Measurements from ENCODE around the gene GKN2. TPM values are rescaled to one million over a fixed set of nuclear protein-coding genes. Genes with fewer than 3 reads are reported as not detected.

Gene GKN2, protein sequence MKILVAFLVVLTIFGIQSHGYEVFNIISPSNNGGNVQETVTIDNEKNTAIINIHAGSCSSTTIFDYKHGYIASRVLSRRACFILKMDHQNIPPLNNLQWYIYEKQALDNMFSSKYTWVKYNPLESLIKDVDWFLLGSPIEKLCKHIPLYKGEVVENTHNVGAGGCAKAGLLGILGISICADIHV
- total RNA-seq (2014; rRNA removed; shearing (Covaris generic)), result not detected in 2 replicates

DNA sequence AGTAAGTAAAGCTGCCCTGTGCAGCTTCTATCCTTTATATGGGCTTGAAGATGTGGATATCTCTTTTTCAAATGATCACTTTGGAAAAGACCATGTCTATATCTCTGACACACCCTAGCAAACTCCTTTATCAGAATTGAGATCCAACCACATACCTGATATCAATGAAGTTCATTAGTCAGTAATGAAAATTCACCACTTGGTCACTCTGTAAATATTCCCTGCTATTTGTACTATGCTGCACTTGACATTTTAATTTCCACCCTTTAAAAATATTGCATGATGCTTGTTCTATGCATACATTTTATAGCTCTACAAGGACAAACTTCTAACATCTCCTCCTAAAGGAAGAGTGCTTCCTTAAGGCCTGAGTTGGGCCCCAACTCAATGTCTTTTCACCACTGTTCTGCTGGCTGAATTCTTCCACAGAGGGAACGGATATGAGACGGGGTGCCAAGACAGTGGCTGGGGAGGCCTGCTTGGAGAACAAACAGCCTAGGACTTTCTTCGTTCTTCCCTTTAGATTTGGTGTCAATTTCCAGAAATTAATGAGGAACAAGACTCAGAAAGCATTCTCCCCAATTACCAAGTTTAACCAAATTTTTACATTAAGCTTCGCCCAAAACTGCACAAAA lies at the start of gene GKN2:
Gene GKN2, minus strand, starts transcription at position 7 of the 635 bp plus-strand sequence. CDS start 32 bp downstream, outside the sequence.
- DNase-seq (ENCODE audit: low spot score), result no peak

GRCh38 chr2:69001879-69002278 lies 49.2 kb upstream of the GKN2 start:
- no peak for DNase-seq (ENCODE audit: low spot score)

DNA sequence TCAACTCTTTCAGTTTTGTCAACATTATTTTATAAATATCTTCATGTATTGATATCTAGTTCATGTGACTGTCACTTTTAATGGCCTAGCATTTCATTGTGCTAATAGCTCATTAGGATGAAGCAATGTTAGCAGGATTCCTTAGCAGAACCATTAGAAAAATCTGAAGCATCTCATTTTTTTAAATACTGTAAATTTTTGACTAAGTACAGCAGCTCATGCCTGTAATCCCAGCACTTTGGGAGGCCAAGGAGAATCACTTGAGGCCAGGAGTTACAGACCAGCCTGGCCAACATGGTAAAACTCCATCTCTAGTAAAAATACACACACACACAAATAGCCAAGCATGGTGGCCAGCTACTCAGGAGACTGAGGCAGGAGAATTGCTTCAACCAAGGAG lies 44.7 kb upstream of the GKN2 start:
- no peak for DNase-seq (ENCODE audit: low spot score)

- no peak for DNase-seq (ENCODE audit: low spot score)
Observed at GRCh38 chr2:68995916-68996315, 43.2 kb upstream of the GKN2 start.

- no peak for DNase-seq (ENCODE audit: low spot score)
Observed at GRCh38 chr2:68994864-68995263, 42.2 kb upstream of the GKN2 start.

- no peak for DNase-seq (ENCODE audit: low spot score)
Observed at GRCh38 chr2:68993660-68994059, 41.0 kb upstream of the GKN2 start.

DNA sequence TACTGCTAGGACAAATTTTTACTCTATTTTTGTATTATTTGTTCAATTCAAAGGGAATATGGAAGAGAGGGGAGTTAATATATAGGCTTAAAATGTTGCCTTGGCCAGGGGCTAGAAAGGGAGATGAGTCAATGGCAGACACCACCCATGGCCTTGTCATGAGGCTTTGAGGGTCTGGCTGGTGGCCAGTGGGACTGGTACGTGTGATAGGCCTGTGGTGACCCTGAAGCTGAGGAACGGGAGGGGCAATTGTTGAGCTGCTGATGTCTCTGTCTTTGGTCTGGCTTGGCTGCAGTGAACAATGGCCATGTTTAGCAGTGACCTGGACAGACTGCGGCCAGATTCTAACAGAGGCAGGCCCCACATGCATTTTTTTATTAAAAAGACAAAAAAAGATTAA lies 40.2 kb upstream of the GKN2 start:
- no peak for DNase-seq (ENCODE audit: low spot score)

GRCh38 chr2:68992341-68992740 lies 39.6 kb upstream of the GKN2 start:
- no peak for DNase-seq (ENCODE audit: low spot score)

DNA sequence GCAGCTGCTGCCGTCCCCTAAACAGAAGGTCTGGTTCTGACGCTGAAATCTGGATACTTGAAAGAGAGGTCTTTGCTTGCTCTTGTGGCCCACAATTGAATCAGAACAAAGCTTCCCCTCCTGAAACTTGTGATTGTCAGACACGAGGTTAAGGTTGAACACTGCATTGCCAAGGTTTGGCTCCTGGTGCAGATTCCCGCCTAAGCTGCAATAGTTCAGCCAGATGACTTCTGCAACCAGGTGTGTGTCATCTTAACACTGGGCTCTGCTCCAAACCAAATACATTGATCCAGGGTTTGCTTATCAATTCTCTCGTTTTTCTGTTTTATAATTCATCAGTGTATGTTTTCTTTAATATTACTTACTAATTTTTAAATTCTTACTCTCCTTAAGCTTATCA lies 36.3 kb upstream of the GKN2 start:
- no peak for DNase-seq (ENCODE audit: low spot score)

DNA sequence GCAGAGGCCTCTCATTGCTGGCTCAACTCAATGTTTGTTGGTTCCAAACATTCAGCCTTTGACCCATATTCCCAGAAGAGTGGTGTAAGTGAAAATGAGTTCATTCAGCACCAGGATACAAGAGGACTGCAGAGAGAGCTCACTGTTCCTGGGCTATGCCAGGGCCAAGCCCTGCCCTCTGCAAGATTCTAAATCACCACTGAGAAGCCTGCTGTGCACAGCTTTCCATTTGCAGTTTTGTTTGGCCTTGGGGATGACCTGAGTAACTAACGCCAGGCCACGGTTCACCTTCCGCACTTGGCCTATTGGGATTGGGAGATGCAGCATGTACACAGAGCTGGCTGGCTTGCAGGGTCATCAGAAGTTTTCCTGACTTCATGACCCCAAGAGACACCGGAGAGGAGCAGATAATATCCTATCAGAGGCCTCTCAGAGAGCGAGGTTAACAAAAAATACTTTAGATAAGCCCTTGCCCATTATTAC lies 34.4 kb upstream of the GKN2 start:
- DNase-seq (ENCODE audit: low spot score), result no peak

DNA sequence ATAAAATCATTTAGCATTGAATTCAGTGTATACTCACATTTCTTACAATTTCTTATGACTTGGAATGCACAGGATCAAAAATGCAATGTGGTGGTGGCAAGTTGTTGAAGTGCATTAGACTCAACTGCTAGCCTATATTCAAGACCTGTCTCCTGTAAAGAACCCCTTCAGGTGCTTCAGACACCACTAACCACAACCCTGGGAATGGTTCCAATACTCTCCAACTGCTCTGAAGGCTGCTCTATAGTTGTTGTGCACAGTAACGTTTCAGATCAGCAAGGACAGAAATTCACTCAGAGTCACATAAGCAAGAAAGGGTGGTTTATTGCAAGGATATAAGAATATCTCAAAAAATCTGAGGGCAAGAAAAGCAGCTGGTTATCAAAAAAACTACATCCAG lies 28.3 kb upstream of the GKN2 start:
- DNase-seq (ENCODE audit: low spot score), result no peak

DNA sequence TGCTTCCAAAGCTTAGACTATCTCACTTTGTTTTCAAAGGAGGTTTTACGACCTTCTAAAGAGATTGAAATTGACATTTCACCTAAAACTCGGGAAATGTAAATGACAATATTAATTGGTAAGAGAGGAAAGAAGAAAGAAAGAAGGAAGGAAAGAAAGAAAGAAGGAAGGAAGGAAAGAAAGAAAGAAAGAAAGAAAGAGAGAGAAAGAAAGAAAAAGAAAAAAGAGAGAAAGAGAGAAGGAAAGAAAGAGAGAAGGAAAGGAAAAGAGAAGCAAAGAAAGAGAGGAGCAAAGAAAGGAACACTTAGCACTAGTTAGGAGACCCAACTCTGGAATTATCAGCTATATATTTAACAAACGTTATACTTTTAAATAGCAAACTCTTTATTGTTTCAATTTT lies 25.4 kb upstream of the GKN2 start:
- DNase-seq (ENCODE audit: low spot score), result no peak

- no peak for DNase-seq (ENCODE audit: low spot score)
Observed at GRCh38 chr2:68977453-68977852, 24.8 kb upstream of the GKN2 start.

GRCh38 chr2:68975844-68976243 lies 23.2 kb upstream of the GKN2 start:
- DNase-seq (ENCODE audit: low spot score), result no peak

- no peak for DNase-seq (ENCODE audit: low spot score)
Observed at GRCh38 chr2:68974946-68975665, 22.4 kb upstream of the GKN2 start.

GRCh38 chr2:68974251-68974650 lies 21.6 kb upstream of the GKN2 start, which contains the start of gene GKN1:
GKN1 (plus strand) TSS chr2:68974636; CDS start chr2:68974678, 42 bp downstream.
- DNase-seq (ENCODE audit: low spot score), result no peak

- no peak for DNase-seq (ENCODE audit: low spot score)
Observed at GRCh38 chr2:68971591-68972231, 19.0 kb upstream of the GKN2 start.

DNA sequence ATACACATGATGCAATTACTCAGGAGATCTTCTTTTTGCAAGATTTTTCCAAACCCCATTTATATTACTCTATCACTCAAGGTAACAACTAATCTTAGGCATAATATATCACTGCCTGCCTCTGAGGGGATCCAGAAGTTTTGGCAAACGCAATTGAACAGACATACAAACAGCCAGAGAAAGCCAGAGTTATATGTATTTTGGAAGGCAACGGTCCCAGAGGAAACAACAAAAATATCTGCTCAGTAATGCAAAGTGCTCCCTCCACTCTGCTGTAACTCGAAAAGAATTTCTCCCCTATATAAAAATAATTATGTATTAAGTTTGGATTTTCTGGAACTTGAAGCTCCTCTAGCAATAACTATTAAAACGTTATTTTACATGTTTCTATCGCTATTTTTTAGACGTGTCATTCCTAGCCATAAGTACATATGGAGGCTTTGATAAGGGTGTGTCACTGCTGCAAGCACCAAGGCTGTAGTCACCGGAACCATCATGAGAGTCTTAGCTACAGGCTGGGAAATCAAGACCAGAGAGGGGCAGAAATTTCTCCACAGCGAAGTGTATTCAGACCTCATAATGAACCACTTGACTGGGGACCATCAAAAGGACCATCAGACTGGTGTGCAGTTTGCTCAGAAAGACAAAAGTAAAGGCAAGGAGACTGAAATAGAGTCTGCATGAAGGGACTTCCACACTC lies 18.0 kb upstream of the GKN2 start:
- DNase-seq (ENCODE audit: low spot score), result no peak

DNA sequence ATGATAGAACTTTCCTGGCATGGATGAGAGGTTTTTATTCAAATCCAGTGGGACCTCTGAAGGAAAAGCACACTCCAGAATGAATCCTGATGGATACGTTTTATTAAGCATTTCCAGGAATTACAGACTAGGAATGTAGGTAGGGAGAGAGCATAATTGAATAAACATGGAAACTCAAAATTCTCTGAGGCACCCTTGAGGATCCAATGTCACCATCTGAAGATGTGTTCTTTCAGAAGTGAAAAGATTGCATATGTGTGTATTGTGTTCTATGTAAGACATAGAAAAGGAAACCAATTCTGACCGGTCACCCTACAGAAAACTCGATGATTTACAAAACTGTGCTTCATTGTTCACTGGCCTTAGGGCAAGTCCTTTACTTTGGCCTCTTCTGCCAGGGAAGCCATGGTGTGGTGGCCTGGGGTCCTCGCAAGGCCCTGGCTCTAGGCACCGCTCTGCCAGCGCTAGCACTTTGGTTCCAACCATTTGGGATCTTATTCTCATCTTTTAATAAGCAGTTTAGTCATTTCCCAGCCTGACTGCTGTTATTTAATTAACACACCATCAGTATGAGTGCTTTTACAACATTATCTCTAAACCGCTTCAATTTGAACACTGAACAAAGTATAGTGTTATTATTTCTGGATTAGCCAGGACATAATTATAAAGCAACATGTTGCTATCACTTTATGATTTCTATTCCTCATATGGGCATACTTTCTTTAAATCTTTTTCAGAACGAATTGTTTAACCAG lies 17.2 kb upstream of the GKN2 start:
- no peak for DNase-seq (ENCODE audit: low spot score)

GRCh38 chr2:68968221-68968620 lies 15.5 kb upstream of the GKN2 start:
- no peak for DNase-seq (ENCODE audit: low spot score)

DNA sequence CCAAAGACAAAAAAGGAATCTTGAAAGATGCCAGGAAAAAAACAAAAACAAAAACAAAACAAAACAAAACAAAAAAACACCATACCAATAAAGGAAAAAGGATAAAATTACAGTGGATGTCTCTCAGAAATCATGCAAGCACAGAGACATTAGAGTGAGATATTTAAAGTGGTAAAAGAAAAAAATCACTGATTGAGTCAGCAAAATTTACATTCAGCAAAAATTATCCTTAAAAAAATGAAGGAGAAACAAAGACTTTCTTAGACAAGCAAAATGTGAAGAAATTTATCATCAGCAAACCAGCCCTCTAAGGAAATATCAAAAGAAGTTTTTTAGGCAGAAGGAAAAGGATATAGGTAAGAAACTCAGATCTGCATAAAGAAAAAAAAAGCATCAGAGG lies 11.6 kb upstream of the GKN2 start:
- no peak for DNase-seq (ENCODE audit: low spot score)
